ENCODE results near the gene SLC8A1. TPM values are rescaled to one million over a fixed set of nuclear protein-coding genes. Genes with fewer than 3 reads are reported as not detected.
"Not testable (repeated sequence)": the region's sequence is repeated elsewhere in the genome, so short reads cannot be mapped to it uniquely, and the experiment has no call there.

The SLC8A1 gene
- total RNA-seq, 1 donor from 2014 or later, result 0.49 TPM

DNA sequence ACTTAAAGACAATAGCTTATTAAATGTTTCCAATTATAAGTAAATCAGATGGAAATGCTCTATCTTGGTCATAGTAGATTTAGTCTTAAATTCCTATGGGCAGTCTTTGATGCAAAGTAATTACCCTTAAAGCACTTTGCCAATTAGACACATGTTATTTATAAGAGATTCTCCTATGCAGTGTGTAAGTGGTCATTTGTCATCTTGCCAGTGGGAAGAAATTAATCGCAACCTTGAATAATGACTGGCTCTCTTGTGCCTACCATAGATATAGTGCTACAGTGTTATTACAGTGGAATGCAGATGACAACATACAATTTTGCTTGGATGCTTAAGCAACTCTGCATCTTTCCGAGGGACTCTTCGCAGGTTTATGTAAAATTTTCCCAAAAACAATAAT is 361.8 kb downstream of the SLC8A1 start:
- intact Hi-C loops (cut with micrococcal nuclease), result no loop called here

DNA sequence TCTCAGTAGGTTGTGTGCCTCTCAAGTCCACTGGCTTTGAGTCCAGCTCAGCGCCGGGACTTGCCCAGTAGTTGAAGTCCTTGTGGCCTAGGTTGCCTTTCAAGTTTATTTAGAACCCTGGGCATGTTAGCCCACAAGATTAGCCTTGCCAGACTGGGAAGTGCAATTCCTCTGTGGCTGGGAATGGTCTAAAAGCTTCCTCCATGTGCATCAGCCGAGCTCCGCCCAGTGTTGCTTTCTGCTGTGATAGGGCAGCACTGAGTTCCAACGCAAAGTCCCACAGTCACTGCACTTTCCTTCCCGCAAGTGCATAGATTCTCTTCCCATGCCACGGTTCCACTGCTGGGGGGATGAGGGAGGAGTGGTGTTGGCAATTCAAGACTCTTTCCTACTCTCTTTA is 364.0 kb downstream of the SLC8A1 start:
- intact Hi-C loops (cut with micrococcal nuclease), result no loop called here

DNA sequence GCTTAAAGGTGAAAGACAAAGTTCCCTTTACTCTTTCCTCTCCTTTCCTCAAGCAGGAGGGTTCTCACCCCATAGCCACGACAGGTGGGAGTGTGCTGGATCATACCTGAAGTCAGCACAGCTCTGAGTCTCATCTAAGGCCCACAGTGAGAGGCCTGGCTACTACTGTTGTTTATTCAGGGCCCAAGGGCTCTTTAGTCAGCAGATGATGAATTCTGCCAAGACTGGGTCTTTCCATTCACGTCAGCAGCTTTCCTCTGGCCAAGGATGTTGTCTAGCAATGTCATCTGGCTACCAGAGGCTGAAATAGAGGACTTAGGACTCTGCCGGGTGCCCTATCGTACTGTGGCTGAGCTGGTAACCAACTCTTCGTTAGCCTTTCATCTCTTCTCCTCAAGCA is 364.5 kb downstream of the SLC8A1 start:
- intact Hi-C loops (cut with micrococcal nuclease), result no loop called here

DNA sequence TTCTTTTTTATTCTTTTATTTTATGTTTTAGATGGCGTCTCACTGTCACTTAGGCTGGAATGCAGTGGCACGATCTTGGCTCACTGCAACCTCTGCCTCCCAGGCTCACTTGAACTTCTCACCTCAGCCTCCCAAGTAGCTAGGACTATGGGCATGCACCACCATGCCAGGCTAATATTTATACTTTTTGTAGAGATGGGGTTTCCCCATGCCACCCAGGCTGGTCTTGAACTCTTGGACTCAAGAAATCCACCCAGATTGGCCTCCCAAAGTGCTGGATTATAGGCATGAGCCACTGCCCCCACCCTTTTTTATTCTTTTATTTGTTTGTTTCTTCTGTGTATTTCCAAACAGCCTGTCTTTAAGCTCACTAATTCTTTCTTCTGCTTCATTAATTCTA is 366.1 kb downstream of the SLC8A1 start:
- intact Hi-C loops (cut with micrococcal nuclease), result no loop called here

DNA sequence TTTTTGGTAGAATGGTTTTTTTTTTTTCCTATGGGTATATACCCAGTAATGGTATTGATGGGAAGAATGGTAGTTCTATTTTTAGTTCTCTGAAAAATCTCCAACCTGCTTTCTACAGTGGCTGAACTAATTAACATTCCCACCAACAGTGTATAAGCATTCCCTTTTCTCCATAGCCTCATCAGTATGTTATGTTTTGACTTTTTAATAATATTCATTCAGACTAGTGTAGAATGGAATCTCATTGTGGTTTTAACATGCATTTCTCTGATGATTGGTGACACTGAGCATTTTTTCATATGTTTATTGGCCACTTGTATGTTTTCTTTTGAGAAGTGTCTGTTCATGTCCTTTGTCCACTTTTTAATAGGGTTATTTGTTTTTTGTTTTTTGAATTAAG is 378.6 kb downstream of the SLC8A1 start:
- intact Hi-C loops (cut with micrococcal nuclease), result not testable (repeated sequence)

DNA sequence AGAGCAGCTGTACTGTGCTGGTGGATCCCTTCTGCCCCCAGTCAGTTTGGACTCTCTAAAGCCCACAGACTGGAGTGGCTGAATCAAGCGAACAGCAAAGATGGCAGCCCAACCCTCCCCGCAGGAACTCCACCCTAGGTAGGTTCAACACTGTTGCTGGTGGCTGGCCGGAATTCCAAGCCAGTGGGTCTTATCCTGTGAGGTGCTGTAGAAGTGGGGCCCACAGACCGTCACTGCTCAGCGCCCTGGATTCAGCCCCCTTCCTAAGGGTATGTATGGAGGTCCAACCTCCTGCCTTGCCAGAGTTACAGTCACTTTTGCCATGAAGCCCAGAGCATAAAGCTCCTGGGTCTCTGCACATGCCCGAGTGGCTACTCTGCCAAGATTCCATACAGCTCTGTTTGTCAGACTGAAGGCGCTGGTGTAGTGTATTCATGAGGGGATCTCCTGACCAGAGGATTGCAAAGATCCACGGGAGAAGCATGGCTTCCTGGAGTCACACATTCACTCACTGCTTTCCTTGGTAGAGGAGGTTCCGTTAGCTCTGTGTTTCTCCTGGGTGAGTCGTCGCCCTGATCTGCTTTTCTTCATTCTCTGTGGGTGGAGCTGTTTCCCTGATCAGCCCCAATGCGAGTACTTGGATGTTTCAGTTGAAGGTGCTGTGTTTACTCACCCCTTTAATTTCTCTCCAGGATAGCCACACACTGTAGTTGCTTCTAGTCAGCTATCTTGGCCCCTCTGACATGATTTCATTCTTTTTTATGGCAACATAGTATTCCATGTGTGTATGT is 379.3 kb downstream of the SLC8A1 start:
- intact Hi-C loops (cut with micrococcal nuclease), result no loop called here

DNA sequence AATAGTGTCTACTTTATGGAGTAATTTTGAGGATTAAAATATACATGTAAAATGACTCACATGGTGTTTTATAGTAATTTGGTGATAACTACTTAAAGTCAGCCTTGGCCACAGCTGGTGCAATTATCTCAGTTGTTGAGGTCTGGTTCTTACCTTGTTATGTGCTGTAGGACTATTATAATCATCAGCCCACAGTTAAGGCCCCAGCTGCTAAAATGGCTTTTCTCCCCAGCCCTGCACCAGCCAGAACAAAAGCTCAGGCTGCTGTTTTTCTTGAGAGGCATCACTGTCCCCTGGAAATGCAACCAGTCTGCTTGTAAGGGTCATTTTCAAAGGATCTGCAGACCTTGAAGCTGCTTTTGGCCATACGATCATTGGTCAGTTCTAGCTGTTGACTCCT is 389.5 kb downstream of the SLC8A1 start:
- intact Hi-C loops (cut with micrococcal nuclease), result no loop called here

DNA sequence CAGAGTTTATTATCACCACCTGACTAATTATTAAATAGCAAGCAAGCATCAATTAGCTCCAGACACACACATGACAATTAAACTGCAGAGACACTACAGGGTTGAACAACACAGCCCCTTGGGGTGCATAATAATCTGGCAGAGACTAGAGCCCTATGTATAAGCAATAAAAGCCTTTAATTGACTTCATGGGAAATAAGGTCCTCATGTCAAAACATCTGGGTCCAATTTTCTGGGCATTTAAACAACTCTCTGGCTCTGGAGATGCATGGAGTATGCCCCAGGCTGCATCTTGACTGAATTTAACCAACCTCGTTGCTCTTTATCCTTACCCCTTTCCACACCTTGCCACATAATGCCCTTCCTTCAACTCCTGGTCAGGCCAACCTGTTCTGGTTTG is 402.1 kb downstream of the SLC8A1 start:
- intact Hi-C loops (cut with micrococcal nuclease), result no loop called here

DNA sequence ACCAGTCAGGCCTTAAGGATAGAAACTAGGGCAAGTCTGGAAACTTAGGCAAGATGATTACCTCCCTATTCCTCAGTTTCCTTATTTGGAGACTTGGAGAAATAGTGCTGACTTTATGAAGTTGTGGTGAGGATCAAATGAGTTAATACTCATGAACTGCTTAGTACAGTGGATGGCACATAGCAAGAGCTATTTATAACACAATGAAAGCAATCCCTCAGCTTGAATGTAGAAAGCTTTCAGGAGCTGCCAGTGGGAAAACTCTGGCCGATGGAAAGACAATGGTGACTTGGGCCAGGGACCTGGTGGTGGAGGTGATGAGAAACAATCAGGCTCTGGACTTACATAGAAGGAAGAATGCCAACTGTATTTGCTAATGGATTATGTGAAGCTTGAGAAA is 403.4 kb downstream of the SLC8A1 start:
- intact Hi-C loops (cut with micrococcal nuclease), result no loop called here

DNA sequence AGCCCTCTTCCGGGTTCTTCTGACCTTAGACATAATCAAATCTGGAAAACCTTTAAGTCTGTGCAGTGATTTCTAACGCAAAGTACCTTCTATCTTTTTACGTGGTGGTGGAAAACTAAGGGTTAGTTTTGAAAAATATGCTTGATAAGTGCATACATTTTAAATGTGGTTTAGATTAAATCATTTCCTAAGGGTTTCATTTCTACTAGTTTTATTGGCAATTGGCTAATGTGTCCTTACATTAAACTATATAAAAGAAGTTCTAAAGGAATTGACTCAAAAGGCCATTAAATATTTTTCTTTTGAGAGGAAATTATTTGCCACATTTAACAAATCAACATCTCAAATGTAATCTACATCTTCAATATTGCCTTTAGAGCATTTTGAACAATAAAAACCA is 404.5 kb downstream of the SLC8A1 start:
- intact Hi-C loops (cut with micrococcal nuclease), result no loop called here

Data from T-helper 1 cell treated with Interleukin-12 subunit alpha and Interleukin-12 subunit beta and Interleukin-4 antibody, amounts not matched to agents 30 ng/mL and 1 ng/mL, for 36 hours (primary cell).